Measurements from ENCODE around the gene OR52E4. TPM values are rescaled to one million over a fixed set of nuclear protein-coding genes. Genes with fewer than 3 reads are reported as not detected.

The OR52E4 gene
- total and polyA plus RNA-seq, 2 donors (not counting 3 experiments of a cell fraction or from before 2014, with no cell fraction given), result not detected

GRCh38 chr11:5865826-5866225, 14.6 kb upstream of the OR52E4 start:
- Histone ChIP-seq H3K79me2 (ENCODE audit: control insufficient read depth, insufficient read depth, low read length) (no peaks in the 10 kb centered on the region), H3K36me3 (ENCODE audit: control insufficient read depth in 2 of 2, extremely low read depth in 1 of 2, insufficient read depth in 2 of 2, low read length in 2 of 2) (no peaks in the 10 kb centered on the region), H3K4me2 (ENCODE audit: insufficient read depth, low read length) (no peak overlapping the region), H3K4me1 (ENCODE audit: control insufficient read depth, extremely low read depth, insufficient read depth, low read length) (no peaks in the 10 kb centered on the region), H3K27me3 (ENCODE audit: control insufficient read depth in 2 of 2, insufficient read depth in 2 of 2, low read length in 2 of 2) (no peaks in the 10 kb centered on the region), H3K9ac (replicated peaks; ENCODE audit: extremely low read depth, insufficient read depth, low read length) (no peak overlapping the region), H2AFZ (ENCODE audit: low read depth, low read length) (no peak overlapping the region), H3K4me3 (replicated peaks in 1 of 3; ENCODE audit: insufficient read depth in 1 of 3, low read depth in 1 of 3, low read length in 3 of 3) (no peak overlapping the region), H4K20me1 (replicated peaks; ENCODE audit: control insufficient read depth, extremely low read depth, insufficient read depth, low read length) (no peaks in the 10 kb centered on the region), H3K9me1 (replicated peaks; ENCODE audit: control insufficient read depth, extremely low read depth, insufficient read depth, low read length) (no peaks in the 10 kb centered on the region), H3K27ac (ENCODE audit: insufficient read depth, low read depth, low read length) (no peak overlapping the region), H3K9me3 (replicated peaks; ENCODE audit: control insufficient read depth, insufficient read depth, low read length) (no peaks in the 10 kb centered on the region)
- no peak for DNase-seq (ENCODE audit: low read depth, low spot score)
- TF ChIP-seq JUN (IDR thresholded peaks at IDR 0.05; ENCODE audit: borderline replicate concordance, insufficient read depth, insufficient read length, low read depth), result no peak
- TF ChIP-seq MAX (IDR thresholded peaks at IDR 0.05; ENCODE audit: insufficient read depth, insufficient read length), result no peak
- no peak for TF ChIP-seq MYC (IDR thresholded peaks at IDR 0.05; ENCODE audit: low read depth, low read length)
- no peak for TF ChIP-seq GATA2 (IDR thresholded peaks at IDR 0.05; ENCODE audit: insufficient read depth, insufficient read length, low read depth, low read length)
- no peak for TF ChIP-seq POLR2A (IDR thresholded peaks at IDR 0.05; ENCODE audit: low read depth, low read length)
- TF ChIP-seq POLR2AphosphoS5 (IDR thresholded peaks at IDR 0.05; ENCODE audit: insufficient read depth, low read depth, low read length), result no peak
- TF ChIP-seq, protein P1, sequence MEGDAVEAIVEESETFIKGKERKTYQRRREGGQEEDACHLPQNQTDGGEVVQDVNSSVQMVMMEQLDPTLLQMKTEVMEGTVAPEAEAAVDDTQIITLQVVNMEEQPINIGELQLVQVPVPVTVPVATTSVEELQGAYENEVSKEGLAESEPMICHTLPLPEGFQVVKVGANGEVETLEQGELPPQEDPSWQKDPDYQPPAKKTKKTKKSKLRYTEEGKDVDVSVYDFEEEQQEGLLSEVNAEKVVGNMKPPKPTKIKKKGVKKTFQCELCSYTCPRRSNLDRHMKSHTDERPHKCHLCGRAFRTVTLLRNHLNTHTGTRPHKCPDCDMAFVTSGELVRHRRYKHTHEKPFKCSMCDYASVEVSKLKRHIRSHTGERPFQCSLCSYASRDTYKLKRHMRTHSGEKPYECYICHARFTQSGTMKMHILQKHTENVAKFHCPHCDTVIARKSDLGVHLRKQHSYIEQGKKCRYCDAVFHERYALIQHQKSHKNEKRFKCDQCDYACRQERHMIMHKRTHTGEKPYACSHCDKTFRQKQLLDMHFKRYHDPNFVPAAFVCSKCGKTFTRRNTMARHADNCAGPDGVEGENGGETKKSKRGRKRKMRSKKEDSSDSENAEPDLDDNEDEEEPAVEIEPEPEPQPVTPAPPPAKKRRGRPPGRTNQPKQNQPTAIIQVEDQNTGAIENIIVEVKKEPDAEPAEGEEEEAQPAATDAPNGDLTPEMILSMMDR (IDR thresholded peaks at IDR 0.05; ENCODE audit: extremely low read depth in 1 of 2, insufficient read depth in 1 of 2, low read depth in 1 of 2, low read length in 2 of 2), result no peak
- TF ChIP-seq FOS (IDR thresholded peaks at IDR 0.05; ENCODE audit: borderline replicate concordance, insufficient read depth, low read length), result no peak
- no peak for TF ChIP-seq EZH2 (IDR thresholded peaks at IDR 0.05; ENCODE audit: borderline replicate concordance, low read depth, low read length, severe bottlenecking)
- dilution Hi-C loops (cut with MboI; ENCODE audit: extremely low pct_ligation_motif_present, low sequenced_read_pairs) (no loop called here), intact Hi-C loops (cut with micrococcal nuclease) (no loop called here)
- POLR2A ChIA-PET, result no interaction called here
- BruUV-seq (replicated peaks), result no TSS peak
- CTCF ChIA-PET, result no interaction called here
- no peak for FAIRE-seq
